Stimulated activated CD8-positive, alpha-beta memory T cell treated with anti-CD3 and anti-CD28 coated beads, Interleukin-15, amount 100 ng/mL, for 48 hours (primary cell): ENCODE measurements around the gene BMPER.

Source experiments
- DNase-seq, 2 donors: peaks; one replicate each; pipeline ENCODE4 v3.0.0-alpha.2; 2020; ENCODE audit warnings: low read depth in 2 of 2

Gene BMPER

GRCh38 chr7:33968591-33968990 lies 63.3 kb downstream of the BMPER start:
- no peak for DNase-seq

GRCh38 chr7:33970536-33970935 lies 65.2 kb downstream of the BMPER start:
- no peak for DNase-seq

GRCh38 chr7:33971106-33971505 lies 65.8 kb downstream of the BMPER start:
- DNase-seq, result no peak

DNA sequence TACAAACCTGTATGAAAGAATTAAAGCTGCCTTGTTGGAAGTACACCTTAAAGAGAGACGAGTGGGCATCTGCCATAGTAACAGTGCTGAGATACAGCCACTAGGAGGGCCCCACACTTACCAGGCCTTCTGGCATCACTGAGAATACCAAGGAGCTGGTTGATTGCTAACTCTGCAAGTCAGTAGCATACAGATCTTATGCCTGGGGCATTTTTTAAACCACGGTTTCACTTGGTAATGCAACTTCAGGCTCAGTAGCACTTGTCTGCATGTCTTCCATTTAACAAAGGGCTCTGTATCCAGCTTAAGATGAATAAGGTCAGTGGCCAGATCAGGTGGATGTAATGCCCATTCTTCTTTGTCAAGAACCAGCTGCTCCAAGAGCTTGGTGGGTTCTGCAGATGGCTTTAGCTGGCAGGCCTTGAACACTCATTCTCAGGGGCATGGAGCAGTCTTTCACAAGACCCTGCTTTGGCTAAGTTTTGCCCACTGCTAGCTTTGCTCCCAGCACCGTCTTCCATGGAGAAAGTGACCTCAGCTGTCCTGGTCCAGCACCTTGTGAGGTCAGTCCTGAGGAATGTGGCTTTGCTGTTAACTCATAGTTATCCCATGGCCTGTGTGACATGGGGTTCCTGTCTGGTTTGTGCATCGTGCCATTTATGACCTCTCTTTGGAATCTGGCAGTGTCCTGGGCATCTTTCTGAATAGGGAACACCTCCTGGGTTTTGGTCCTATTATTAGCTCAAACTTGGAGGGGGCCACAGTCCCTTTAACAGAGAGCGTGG lies 68.1 kb downstream of the BMPER start:
- DNase-seq, result no peak

- DNase-seq, result no peak
Measured at GRCh38 chr7:33979300-33979806, 74.0 kb downstream of the BMPER start.

GRCh38 chr7:33979807-33980355 lies 74.5 kb downstream of the BMPER start:
- no peak for DNase-seq

DNA sequence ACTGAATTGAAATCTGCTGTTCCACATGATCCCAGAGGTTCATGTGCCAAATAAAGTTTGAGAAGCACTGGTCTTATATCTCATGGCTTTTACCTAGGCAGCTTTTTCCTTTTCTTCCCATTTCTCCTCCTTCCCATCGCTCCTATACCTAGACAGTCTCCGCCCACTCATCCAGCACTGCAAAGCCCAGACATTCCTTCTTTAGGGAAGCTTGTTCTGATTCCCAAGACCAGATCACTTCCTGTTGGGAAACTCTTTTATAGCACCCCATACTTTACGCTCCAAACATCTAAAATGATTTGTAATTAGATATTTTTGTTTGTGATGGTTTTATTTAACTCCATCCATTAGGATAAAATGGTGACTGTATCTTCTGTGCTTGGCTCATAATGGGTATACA lies 75.9 kb downstream of the BMPER start:
- DNase-seq, result no peak

GRCh38 chr7:33981671-33982424 lies 76.5 kb downstream of the BMPER start:
- DNase-seq, result no peak

GRCh38 chr7:33982425-33982786 lies 77.1 kb downstream of the BMPER start:
- DNase-seq, result no peak

GRCh38 chr7:33986451-33986850 lies 81.1 kb downstream of the BMPER start:
- no peak for DNase-seq

GRCh38 chr7:33986951-33987947 lies 81.9 kb downstream of the BMPER start:
- DNase-seq, result no peak

DNA sequence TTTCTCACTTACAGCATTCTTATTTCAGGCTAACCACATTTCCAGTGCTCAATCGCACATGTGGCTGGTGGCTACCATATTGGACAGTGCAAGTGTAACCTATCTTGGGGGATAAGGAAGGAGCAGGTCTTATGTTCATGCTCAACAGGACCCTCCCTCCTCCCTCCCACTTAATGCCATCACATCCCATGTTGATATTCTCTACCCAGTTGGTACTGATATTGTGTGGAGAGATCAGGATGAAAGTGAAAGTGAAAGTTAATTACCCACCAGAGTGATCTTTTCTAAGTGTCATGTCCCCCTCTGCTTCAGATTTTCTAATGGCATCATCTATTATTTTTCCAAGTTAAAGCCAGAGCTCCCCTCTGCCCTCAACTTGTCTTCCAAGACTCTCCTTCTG lies 91.6 kb downstream of the BMPER start:
- no peak for DNase-seq

GRCh38 chr7:33998476-33998875 lies 93.1 kb downstream of the BMPER start:
- DNase-seq, result no peak

GRCh38 chr7:34011017-34011695 lies 105.8 kb downstream of the BMPER start:
- DNase-seq, result no peak

DNA sequence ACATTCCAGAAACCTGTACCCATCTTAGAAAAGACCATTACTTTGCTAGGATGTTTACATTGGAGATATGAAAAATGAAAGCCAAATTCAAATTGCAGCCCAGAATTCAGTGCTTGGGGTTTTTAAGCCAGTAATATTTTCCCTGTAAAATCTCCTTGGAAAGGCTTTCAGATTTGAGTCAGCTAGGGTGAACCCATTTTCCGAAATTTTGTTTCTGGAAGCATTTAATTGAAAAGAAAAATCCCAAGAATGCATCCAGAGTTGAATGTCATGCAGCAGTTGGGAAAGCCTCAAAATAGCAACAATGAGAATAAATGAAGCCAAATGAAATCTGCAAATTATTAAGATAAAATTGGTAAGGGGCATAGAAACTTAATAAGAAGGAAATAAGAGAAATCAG lies 106.4 kb downstream of the BMPER start:
- DNase-seq, result no peak

GRCh38 chr7:34013421-34013820 lies 108.1 kb downstream of the BMPER start:
- no peak for DNase-seq

- no peak for DNase-seq
Measured at GRCh38 chr7:34015651-34016050, 110.3 kb downstream of the BMPER start.

DNA sequence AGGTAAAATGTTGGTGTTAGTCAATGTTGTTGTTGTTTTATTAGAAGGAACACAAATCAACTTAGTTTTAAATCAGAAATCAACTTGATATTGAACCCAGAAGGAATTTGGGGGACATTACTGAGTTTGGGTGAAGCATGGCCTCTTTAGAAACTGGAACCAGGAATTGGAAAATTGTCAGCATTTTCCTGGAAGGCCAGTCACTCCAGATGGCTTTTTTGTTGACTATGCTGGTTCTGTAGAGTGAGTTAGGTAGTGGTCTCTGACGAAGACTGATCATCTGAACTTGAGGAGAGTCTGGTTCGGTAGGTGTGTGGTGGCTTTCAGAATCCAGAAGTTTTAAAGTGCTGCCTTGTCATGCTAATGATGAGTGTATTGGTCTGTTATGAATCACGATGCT lies 111.5 kb downstream of the BMPER start:
- DNase-seq, result no peak

DNA sequence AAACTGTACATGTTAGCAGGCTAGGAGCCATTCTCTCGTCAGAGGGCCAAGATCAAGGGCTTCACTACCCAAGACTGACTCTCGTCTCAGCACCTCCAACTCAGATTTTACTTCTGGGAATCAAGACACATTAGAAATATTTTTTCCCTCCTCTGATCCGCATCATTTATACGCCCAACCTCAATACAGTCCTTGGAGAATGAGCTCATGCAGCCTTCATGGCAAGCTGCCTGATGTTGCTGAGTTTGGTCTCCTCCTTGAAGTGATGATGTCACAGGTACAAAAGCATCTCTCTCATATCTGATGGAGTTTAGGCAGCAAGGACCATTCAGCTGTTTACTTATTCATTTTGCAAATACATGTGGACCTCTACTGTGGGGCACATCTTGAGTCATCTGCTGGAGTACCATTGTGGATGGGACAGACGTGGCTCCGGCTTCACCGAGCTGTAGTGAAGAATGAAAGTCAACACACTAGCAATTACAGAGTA lies 114.0 kb downstream of the BMPER start:
- no peak for DNase-seq

DNA sequence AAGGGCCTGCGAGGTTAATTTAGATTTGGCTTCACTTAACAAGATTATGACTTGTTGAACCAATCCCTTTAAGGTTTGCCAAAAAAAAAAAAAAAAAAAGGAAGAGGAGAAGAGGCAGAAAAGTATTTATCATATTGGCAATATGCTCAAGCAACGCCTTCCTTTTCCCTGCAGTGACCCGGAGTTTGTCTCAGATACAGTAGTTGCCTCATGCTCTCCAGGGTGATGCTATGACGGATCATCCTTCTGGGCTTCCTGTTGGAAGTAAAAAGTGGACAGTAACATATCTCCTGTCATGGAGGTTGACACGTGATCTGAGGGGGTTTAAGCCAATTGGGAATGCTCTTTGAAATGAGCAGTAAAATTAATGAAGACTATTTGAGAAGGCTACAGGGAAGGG lies 117.3 kb downstream of the BMPER start:
- no peak for DNase-seq

DNA sequence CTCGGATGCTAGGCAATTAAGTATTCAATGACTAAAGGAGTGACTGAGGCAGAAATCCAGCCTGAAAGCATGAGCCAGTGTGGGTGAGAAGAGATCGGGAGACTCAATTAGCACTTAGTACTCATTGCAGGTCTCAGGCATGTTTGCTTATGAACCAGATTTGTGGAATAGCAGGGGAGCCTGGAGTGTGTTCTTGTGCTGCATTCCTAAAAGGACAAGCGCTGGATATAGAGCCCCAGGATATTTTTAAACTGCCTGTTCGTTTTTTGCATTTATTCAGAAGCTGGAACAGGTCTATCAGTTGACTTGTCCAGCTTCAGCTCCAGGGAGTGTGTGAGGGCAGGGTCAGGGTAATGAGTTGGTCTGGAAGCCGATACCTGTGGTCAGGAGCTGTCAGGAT lies 120.3 kb downstream of the BMPER start:
- DNase-seq, result no peak
